Fibroblast of peridontal ligament (primary cell): ENCODE measurements around the gene ACCSL.
A peak's percentile ranks its signal among the peaks of the same experiment; 100 is the strongest.

ENCODE experiments used
- DNase-seq: peaks from one replicate; pipeline ENCODE4 v3.0.0-alpha.2; 2010; ENCODE audit errors: extremely low read depth

ACCSL gene

GRCh38 chr11:44058275-44058674 is 10.5 kb downstream of the ACCSL start:
- DNase-seq: no peak

DNA sequence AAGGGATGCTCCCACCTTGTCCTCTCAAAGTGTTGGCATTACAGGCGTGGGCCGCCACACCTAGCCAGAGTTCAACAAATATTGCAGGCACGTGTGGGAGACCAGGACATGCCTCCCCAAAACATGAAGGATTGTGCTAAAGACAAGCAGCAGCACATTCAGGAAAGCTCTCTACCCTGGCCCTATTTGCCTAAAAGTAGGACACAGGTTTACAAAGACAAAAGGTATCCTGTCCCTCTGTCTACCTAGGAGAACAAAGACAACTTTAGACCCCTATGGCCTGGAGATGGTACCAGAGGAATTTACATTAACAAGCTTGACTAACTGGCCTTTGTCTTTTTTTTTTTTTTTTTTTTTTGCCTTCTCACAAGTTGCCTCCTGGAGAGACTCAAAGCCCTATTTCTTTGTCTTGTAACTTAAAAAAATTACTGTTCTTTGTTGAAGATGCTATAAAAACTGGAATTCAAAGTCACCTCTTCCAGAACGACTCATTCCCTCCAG is 17.4 kb downstream of the ACCSL start:
- DNase-seq: no peak

- DNase-seq: peak; percentile 94
Measured at GRCh38 chr11:44065841-44066731, 18.3 kb downstream of the ACCSL start, which contains the start of gene ACCS. TSS of gene ACCS (plus strand) at chr11:44066270. CDS start at chr11:44067628, 1,358 bp downstream.

- peak; percentile 76 for DNase-seq
Measured at GRCh38 chr11:44066732-44067141, 19.0 kb downstream of the ACCSL start.

DNA sequence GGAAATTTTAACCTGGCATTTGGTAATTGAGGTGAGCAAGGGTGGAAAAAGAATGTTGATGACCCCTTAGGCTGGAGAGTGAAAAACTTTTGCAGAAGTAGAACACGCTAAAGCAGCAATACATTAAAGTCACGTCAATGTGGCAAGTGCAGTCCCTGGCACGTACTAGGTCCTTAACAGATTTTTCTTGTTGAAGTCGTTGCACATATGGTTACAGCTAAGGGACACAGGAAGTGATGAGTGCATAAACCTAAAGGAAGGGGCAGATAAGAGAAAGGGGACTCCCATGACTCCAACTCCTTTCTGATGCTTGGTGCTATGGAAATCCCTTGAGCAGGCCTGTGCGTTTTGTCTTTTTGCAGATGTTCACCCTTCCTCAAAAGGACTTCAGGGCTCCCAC is 19.5 kb downstream of the ACCSL start:
- DNase-seq: no peak

DNA sequence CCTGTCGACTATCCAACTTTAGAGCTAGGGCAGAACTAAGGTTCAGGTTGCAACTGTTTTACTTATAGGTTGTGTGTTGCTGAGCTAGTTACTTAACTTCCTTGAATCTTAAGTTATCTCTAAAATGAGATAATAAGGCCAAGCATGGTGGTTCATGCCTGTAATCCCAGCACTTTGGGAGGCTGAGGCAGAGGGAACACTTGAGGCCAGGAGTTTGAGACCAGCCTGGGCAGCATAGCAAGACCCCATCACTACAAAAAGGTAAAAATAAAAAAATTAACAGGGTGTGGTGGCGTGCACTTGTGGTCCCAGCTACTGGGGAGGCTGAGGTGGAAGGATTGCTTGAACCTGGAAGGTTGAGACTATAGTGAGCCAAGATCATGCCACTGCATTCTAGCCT is 20.4 kb downstream of the ACCSL start:
- no peak for DNase-seq

DNA sequence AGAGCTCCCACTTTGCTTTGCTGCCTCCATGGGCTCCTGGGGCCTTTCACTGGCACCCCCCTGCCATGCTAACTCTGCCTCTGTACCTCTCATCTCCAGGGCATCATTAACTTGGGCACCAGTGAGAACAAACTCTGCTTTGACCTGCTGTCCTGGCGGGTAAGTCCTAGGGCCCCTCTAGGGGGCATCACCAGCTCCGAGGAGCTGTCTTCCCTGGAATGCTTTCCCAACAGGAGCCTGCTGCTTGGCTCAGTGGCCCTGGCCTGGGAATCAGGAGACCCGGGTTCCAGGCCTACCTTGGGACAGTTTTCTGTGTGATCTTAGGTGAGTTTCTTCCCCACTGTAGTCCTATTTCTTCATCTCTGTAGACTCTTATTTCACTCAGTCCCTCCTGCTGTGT is 23.4 kb downstream of the ACCSL start:
- no peak for DNase-seq

DNA sequence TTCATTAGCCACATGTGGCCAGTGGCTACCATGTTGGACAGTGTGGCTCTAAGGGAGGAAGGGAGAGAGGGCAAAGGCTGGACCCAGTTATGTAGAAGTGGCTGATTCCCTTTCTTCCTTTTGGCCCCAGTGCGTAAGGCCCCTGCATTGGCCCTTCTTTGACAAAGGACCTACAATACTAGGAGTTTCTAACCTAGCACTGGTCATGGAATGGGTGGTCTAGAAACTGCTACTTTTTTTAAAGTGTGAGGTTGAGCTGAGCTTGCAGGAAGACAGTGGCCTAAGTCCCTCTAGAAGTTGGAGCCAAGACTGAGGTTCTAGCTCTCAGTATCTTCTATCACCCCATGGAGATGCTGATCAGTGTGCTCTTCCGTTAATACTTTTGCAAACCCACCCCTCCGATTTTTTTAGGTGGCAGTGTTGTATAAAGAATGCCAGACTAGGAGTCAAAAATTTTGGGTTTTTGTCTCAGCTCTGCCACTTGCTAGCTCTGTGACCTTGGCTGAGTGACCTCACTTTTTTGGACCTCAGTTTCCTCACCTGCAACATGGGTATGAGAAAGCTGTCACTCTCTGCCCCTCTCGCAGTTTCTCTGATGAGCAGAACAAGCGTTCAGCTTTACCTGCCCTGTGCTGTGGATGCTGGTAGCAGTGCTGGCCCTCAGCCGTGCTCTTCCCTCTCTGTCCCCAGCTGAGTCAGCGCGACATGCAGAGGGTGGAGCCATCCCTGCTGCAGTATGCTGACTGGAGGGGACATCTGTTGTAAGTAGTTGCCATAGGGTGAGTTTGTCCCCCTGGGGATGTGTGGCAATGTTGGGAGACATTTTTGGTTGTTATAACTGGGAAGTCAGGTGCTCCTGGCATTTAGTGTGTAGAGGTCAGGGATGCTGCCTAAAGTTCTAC is 25.2 kb downstream of the ACCSL start:
- DNase-seq: no peak

DNA sequence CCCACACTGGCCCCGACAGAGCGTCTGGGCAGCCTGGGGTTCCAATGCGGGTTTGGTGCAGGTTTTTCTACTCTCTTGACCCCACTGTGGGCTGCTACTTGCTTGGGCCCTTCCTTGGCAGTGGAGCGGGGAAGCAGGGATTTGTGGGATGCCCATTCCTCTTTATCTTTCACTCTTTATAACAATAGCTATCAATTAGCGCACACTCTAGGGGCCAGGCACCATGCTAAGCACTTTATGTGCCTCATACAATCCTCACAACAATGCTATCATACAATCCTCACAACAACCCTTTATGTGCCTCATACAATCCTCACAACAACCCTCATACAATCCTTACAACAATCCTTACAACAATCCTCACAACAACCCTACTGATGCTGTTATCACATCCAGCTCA is 31.0 kb downstream of the ACCSL start:
- no peak for DNase-seq

GRCh38 chr11:44079376-44079775 is 31.6 kb downstream of the ACCSL start:
- no peak for DNase-seq

DNA sequence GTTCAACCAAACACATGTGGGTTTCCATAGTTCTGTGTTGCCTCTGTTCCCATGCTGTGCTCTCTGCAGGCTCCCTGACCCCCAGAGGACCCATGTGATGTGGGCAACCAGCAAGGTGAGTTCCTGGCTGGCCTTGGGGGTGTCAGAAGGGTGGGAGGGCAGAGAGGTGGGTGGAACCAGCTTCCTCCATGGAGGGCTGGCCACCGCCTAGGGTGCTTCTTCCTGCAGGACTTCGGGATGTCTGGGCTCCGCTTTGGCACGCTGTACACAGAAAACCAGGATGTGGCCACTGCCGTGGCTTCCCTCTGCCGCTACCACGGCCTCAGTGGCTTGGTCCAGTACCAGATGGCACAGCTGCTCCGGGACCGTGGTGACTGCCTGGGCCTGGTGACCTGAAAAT is 33.2 kb downstream of the ACCSL start:
- DNase-seq: no peak

DNA sequence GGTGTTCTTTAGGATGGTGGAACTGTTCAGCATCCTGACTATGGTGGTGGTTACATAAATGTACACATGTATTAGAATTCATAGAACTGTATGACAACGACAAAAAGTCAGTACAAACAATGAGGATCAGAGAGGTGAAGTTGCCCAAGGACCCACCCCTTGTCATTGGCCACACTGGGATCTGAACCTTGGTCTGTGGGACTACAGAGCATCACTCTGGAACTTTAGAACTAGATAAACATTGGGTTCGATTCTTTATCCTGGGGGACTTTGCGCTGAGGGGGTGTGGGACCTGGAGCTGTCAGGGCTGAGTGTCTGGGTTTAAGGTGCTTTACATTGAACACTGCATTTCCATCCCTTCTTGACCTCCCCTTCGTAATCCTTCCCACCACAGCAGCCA is 34.9 kb downstream of the ACCSL start:
- DNase-seq: no peak

GRCh38 chr11:44083433-44083832 is 35.7 kb downstream of the ACCSL start:
- DNase-seq: no peak

GRCh38 chr11:44083906-44084305 is 36.1 kb downstream of the ACCSL start:
- DNase-seq: no peak

- no peak for DNase-seq
Measured at GRCh38 chr11:44085330-44085729, 37.5 kb downstream of the ACCSL start.

DNA sequence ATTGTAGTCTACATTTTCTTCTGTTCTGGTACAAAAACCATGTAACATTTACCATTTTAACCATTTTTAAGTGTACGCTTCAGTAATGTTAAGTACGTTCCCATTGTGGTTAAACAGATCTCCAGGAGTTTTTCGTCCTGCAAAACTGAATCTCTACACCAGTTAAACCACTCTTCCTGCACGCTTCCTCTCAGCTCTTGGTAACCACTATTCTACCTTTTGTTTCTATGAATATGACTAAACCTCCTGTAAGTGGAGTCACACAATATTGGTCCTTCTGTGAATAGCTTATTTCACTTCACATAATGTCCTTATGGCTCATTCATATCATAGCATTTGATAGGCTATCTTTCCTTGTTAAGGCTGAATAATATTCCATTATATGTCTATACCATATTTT is 40.6 kb downstream of the ACCSL start:
- no peak for DNase-seq

- no peak for DNase-seq
Measured at GRCh38 chr11:44088871-44089270, 41.1 kb downstream of the ACCSL start.

- DNase-seq: no peak
Measured at GRCh38 chr11:44090539-44090938, 42.8 kb downstream of the ACCSL start.

DNA sequence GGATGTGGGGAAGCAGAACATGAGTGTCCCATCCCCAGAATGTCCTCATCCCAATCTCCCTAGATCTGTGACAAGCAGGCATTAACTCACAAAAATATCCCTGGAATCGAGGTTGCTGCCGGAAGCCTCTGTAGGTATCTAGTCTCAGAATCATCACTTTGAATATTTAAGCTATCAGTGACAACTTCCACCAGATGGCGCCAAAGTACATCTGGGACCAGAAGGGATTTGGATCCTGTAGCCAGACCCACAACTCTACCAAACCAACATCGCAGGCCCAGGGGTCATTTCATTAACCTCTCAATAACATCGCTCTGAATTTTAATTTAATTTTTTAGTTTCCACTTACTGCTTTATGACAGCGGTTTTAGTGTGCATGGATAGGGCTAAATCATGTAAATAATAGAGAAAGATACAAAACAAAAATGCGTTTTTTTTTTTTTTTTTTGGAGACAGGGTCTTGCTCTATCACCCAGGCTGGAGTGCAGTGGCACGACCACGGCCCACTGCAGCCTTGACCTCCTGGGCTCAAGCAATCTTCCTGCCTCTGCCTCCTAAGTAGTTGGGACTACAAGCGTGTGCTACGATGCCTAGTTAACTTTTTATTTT is 46.6 kb downstream of the ACCSL start:
- DNase-seq: peak; percentile 86

DNA sequence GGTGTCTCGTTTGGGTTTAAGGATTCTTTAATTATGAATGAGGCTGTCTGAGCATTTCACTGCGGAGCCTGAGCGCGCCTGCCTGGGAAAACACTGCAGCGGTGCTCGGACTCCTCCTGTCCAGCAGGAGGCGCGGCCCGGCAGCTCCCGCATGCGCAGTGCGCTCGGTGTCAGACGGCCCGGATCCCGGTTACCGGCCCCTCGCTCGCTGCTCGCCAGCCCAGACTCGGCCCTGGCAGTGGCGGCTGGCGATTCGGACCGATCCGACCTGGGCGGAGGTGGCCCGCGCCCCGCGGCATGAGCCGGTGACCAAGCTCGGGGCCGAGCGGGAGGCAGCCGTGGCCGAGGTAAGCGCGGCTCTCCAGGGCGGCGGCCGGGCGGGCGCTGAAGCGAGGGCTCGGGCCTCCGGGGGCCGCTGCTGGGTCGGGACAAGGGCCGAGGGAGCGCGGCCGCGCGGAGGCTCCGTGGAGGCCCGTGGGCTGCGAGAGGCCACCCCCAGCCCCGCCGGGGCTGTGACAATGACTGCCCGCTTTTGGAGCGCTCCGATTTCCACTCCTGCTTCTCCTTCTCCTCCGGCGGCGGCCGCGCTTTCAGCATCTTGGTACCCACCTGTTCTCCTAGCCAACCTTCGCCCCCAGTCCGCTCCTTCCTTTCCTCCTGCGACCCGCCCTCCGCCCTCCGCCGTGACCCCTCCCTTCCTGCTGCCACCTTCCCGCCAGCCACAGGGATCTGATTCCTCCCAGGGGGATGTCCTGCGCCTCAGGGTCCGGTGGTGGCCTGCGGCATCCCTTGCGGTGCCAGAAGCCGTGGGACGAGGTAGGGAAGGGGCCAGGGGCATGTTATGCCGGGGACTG is 48.0 kb downstream of the ACCSL start, which contains the start of gene EXT2:
EXT2 (plus strand) TSS at position 173 of the 854 bp plus-strand sequence. CDS start 12,035 bp downstream, outside the sequence.
- DNase-seq: peak; percentile 77
